Measurements from ENCODE around the gene RLBP1.
A peak's percentile ranks its signal among the peaks of the same experiment; 100 is the strongest.

Gene RLBP1

DNA sequence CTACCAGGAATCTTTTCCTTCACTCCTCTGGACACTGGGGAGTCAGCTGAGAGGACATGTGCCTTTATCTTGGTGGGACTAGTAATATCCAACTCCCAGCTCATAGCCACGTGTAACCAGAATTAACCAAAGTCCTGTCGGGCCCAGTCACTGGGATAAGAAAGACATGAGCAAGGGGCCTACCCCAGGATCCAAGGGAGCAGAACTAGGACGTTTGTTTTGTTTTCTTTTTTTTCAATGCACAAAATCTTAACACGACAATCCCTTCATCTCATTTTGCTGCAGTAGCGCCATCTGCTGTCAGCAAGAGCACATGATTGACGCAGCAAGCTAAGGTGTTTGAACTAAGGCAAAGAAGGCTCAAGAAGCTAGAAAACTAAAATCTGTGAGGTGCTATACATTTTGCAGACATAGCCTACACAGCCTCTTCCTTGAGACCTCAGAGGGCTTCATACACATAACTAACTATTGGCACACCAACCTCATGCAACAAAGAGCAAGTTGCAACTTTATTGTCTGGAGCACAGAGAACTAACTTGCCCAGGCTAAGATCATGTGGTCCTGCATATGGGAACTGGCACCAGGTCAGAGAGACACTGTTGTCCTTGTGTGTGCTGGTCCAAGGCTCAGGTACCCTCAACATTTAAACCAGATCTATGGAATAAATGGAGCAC is 43.6 kb downstream of the RLBP1 start:
- DNase-seq = peak; percentile 55

DNA sequence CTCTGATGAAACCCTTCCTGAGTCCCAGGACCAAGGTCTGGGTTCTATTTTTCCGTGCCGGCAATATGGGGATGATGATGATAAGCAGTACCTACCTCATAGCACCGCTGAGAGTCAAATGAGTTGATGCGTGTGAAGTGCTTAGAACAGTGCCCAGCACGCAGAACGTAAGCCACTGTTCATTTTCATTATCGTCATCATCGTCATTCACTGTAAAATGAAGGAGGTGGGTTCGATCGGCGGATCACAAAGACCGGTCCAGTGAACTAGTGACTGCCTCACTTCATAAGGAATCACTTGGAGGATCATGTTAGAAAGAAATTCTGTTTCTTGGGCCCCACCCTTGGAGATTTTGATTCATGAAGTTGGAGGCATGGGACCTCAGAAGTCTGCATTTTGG is 44.3 kb downstream of the RLBP1 start:
- no peak for DNase-seq

DNA sequence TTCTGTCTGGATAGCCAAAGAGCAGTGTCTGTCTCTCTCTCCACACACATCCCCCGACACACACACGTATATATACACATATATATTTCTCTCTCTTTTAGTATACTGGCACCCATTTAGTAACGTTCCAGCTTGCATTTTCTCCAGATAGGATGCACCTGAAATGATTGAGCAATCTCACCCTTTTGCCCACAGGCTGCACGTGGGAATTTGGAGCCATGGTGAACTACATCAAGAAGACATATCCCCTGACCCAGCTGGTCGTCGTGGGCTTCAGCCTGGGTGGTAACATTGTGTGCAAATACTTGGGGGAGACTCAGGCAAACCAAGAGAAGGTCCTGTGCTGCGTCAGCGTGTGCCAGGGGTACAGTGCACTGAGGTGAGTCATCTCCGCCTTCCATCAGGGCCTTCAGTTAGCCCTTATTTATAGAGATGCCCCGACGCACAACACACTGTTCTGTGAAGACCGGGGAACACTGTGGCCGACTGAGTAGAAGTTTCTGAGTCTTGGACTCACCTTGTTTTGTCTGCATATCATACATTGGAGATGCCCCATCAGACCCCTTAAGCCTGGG is 45.7 kb downstream of the RLBP1 start:
- DNase-seq = no peak

DNA sequence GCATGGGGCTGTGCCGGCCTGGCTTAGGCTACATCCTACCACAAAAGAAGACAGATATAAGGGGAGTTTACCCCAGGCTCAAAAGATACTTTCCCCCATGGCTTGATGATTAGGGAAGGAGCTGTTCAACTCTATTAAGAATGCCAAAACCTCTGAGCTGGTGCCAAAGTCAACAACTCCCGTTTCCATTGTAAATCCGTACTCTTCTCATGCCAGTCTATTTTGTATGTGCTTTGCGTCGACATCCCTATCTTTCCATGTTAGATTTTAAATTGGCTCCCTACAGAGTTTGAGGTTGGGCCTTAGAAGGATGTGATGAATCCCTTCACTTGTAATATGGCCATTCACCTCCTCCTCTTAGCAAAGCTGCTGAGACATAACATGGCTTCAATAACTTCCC is 46.9 kb downstream of the RLBP1 start:
- peak; percentile 61 for DNase-seq

DNA sequence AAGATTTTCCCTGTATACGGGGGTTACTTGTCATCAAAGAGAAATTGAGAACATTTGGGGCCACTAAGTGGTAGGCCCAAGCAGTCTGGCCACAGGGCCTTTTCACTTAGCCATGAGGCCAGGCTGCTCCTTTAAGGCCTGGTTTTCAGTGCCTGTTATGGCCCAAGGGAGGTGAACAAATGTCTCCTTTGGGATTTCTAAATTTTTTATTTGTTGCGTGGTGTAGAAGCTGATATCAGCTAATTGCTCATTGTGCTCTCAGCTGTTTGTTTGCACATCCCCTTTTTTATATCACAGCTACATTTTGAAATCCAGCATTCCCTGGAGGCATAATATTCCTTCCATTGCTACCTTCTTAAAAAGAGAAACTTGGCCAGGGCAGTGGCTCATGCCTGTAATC is 48.5 kb downstream of the RLBP1 start:
- DNase-seq = peak; percentile 45

DNA sequence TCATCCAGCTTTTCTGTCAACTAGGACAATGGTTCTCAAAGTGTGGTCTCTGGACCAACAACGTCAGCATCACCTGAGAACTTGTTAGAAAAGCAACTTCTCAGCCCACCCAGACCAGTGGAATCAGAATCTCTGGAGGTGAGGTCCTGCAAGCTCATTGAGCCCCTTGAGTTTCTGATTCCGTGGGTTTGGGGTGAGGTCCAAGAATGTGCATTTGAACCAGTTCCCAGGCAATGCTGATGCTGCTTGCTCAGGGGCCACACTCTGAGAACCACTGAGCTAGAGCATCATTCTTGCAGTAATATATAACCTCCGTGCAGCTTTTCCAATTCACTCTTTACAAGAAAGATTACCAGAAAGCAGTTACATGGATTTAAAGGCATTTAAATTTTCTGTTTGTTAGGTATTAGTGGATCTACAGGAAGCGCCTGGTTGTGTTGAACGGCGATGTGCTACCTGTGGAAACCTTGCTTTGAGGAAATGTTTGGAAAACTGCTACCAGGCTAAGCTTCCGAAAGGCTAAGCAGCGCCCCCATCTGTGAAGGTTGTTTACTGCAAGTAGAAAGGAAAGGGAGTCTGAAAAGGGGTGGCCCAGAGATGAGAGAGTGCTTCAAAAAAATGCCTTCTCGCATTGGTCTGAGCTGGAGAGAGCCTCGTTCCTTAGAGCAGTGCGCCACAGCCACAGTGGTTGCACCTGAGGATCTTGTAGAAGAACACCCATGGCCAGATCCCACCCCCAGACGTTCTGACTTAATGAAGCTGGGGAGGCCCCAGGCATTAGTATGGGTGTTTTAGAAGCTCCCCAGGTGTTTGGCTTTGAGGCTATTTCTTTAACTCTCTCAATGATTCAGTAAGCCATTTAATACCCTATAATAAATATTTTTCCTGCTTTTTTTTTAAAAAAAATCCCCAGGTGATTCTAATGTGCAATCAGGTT is 50.0 kb downstream of the RLBP1 start:
- DNase-seq = peak; percentile 67

DNA sequence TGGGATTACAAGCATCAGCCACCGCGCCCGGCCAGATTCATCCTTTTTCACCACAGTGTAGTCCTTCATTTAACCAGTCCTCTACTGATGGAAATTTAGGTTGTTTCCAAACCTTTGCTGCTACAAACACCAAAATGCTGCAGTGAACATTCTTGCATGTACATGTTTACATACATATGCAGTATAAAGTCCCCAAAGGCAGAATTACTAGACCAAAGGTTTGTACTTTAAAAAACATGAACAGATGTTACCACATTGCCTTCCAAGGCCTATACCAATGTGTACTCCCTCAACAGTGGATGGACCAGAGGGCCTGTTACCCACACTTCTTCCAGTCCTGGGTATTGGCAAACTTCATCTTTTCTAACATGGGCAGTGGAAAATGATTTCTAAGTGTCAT is 51.0 kb downstream of the RLBP1 start:
- no peak for DNase-seq

DNA sequence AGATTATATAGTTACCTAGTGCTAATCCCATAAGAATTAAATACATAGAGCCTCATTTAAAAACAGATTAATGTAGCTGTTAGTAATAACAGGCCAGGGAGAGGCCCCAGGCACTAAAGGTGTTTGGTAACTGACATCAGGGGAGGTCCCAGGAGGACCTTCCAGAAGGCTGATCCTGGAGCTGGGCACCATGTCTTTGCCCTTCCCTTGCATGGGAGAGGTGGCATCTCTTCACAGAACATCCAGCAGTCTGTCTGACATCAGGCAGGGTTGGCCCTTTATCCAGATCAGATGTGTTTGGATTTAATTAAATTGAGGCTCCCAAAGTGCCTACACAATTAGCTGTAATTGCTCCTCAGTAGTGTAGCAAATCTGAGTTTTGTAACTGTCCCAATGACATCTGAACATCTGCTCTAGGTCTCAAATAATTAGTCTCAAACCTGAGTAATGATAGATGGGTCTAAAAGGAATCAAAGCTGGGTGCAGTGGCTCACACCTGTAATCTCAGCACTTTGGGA is 53.0 kb downstream of the RLBP1 start:
- peak; percentile 92 for DNase-seq

DNA sequence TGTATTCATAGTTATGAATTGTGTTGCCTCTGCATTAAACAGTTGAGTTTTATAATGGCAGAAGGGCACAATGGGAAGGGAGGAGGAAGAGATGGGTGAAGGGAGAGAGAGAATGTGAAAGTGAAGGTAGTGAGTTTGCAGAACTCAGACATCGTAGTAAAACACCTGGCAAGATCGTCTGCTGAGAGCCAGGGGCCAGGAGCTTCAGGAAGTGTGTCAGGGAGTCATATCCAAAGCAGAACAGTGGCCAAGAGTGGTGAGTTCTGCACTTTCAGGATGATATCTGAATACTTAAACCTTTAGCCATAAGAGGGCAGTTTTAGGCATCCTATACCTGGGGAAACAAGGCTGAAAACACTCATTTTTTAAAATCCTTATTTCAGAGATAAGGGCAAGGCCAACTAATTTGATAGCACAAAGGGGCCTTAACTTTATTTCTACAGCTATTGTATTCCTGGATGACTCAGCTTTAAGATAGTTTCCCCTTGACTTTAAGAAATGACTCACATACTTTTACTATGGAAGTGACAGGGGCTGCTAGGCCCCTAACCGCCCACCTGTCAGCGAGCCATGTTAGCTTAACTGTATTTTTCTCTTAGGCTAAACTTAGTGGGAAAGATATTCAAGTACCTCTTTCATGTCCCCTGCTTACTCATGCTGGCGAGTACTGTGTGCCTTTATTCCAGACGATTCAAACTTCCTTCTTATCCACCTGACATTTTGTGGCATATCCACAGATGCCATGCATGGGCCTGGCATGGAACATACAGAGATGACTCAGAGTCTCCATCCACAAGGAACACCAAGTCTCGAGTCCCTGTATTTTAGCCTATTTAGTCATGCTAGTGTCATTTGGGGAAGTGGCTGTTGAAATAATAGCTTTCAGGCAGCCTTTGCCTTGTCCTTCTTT is 53.9 kb downstream of the RLBP1 start:
- peak; percentile 55 for DNase-seq

DNA sequence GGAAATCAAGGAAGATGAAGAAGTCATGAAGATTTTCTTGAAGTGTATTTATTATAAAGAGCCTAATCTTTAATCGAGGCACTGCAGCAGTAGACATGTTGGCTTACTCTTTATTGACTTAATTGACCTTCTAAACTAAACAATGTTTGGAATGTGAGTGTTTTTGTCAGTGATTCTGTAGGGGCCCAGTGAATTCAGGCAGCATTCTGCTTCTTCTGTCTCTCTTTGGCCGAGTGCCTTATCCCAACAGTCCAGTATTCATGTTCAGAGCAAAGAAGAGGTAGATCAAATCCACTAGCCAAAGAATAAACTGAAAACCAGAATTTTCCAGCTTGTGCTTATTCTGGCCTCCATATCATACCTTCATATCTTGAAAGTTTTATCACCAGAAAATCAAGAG is 55.7 kb downstream of the RLBP1 start:
- DNase-seq = no peak

DNA sequence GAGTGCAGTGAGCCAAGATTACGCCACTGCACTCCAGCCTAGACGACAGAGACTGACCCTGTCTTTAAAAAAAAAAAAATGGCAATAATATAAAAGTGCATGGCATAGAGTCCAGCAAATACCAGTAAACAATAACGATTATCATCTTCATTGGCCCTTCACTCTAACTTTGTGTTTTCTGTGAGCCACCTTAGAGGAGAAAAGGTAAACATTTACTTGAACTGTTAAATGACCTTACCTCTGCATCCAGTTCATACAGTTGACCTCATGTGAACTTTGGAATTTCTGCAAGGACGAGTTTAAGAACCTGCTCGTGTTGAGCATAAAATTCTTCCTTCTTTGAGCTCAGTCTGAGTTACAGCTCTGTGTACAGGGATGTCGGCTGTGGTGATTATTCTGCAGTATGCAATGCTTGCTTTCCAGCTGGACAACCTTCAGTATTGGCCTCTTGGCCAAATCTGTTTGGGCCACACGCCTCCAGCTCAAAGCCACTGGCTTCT is 56.6 kb downstream of the RLBP1 start:
- DNase-seq = no peak

DNA sequence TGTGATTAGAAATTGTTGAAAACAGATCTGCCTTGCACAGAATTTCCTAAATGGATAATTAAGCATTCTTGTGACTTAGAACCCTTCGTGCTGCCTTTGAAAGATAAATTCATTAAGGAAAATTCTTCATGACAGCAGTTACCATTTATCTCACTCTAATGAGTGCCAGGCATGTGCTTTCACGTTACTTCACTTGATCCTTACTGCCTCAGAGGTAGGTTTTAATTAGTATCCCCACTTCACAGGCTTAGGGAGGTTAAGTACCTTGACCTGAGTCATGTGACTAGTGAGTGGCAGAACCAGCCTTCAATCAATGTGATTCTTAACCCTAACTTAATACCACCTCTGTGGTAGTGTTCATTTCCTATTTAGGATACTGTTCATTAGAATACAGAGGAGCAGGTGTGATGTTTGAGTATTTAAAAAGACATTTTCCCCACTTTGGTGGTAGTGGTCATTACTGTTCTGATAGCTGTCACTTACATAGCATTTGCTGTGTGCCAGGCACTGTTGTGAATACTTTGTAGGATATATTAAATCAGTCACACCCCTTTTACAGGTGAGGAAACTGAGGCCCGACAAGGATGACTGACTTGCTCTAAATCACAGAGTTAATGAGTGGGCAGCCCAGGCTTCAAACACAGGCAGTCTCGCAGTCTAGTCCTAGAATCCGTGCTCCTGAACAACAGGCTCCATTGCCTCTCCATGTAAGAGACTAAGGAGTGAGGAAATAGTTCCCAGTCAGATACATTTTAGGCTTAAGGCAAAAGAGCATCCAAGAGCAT is 57.9 kb downstream of the RLBP1 start:
- DNase-seq = peak; percentile 83

DNA sequence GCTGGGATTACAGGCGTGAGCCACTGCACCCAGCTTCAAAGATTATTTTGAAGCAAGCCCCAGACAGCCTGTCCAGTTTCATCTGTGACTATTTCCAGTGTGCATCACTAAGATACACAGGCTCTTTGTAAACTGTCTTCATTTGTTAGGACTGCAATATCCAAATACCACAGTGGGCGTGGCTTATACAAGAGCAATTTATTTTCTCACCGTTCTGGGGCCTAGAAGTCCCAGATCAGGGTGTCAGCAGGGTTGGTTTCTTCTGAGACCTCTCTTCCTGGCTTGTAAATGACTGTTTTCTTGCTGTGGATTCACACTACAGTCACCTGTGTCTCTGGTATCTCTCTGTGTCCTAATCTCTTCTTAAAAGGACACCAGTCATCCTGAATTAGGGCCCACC is 59.7 kb downstream of the RLBP1 start:
- DNase-seq = no peak
